ENCODE results near the gene CHMP3.

The CHMP3 gene

GRCh38 chr2:86471637-86472036, 91.6 kb downstream of the CHMP3 start:
- Mint-ChIP-seq H3K27ac (ENCODE audit: low read depth) (no peak overlapping the region), H3K27me3 (no peaks in the 10 kb centered on the region), H3K9me3 (no peaks in the 10 kb centered on the region), H3K4me3 (no peak overlapping the region), H3K36me3 (ENCODE audit: insufficient read depth) (peaks cover 77% of the 10 kb centered on the region), H3K4me1 (peaks cover 41% of the 10 kb centered on the region)
- ATAC-seq (replicated peaks; ENCODE audit: extremely low read depth, poor library complexity, severe bottlenecking) (no peak), DNase-seq (ENCODE audit: low spot score in 2 of 2) (no peak)

DNA sequence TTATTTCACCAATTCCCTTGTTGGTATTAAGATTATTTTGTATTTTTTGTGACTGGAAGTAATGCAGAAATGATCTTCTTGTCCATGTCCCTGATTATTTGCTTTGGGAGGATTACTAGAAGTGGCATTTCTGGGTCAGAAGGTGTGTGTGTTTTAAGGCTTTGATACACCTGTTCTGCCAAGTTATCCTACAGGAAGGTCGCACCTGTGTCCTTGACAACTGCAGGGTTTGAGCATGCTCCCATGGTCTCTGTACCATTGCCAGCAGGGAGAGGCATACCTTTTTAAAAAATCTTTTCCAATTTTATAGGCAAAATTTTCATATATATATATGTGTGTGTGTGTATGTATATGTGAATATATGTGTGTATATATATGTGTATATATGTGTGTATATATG, 92.4 kb downstream of the CHMP3 start:
- Mint-ChIP-seq H3K9me3 (no peaks in the 10 kb centered on the region), H3K36me3 (ENCODE audit: insufficient read depth) (peaks cover 80% of the 10 kb centered on the region), H3K27ac (ENCODE audit: low read depth) (no peak overlapping the region), H3K4me1 (peaks cover 36% of the 10 kb centered on the region), H3K27me3 (no peaks in the 10 kb centered on the region), H3K4me3 (no peak overlapping the region)
- no peak for DNase-seq (ENCODE audit: low spot score in 2 of 2)
- no peak for ATAC-seq (replicated peaks; ENCODE audit: extremely low read depth, poor library complexity, severe bottlenecking)

GRCh38 chr2:86468162-86469033, 94.8 kb downstream of the CHMP3 start:
- DNase-seq (ENCODE audit: low spot score in 2 of 2): no peak
- H3K4me3 Mint-ChIP-seq: no peak overlapping the region
- peak overlapping the region; percentile 58 for H3K27ac Mint-ChIP-seq (ENCODE audit: low read depth)

GRCh38 chr2:86466306-86466705, 96.9 kb downstream of the CHMP3 start:
- Mint-ChIP-seq H3K4me3 (no peak overlapping the region), H3K36me3 (ENCODE audit: insufficient read depth) (peaks cover 68% of the 10 kb centered on the region), H3K27ac (ENCODE audit: low read depth) (no peak overlapping the region), H3K4me1 (peaks cover 41% of the 10 kb centered on the region), H3K9me3 (no peaks in the 10 kb centered on the region), H3K27me3 (no peaks in the 10 kb centered on the region)
- DNase-seq (ENCODE audit: low spot score in 2 of 2): no peak
- ATAC-seq (replicated peaks; ENCODE audit: extremely low read depth, poor library complexity, severe bottlenecking): no peak

More at GRCh38 chr2:86468162-86469033, 94.8 kb downstream of the CHMP3 start:
- Mint-ChIP-seq H3K9me3 (no peaks in the 10 kb centered on the region), H3K27me3 (no peaks in the 10 kb centered on the region), H3K4me1 (peaks cover 38% of the 10 kb centered on the region), H3K36me3 (ENCODE audit: insufficient read depth) (peaks cover 78% of the 10 kb centered on the region)
- ATAC-seq (replicated peaks; ENCODE audit: extremely low read depth, poor library complexity, severe bottlenecking): no peak

DNA sequence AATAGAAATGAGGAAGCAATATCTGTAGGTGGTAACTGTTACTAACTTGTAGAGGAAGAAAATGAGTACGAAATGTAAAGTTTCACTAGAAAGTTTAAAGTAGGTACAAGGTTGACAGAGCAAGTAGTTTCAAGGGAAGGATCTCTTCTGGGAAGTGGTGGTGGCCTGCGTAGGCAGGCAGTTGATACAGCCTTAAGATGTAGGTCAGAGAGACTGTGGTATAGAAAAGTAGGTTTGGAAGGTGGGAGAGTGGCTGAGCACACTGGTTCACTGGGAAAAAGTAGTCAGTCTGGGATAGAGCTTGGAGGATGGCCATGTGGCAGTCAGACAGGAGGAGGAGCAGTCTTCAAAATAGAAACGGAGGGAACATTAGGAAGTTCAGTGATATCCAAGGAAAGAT, 98.6 kb downstream of the CHMP3 start:
- peaks cover 78% of the 10 kb centered on the region for H3K36me3 Mint-ChIP-seq (ENCODE audit: insufficient read depth)
- no peak overlapping the region for H3K27ac Mint-ChIP-seq (ENCODE audit: low read depth)
- ATAC-seq (replicated peaks; ENCODE audit: extremely low read depth, poor library complexity, severe bottlenecking) (no peak), DNase-seq (ENCODE audit: low spot score in 2 of 2) (no peak)
- peaks cover 42% of the 10 kb centered on the region for H3K4me1 Mint-ChIP-seq
- no peaks in the 10 kb centered on the region for H3K9me3 Mint-ChIP-seq
- no peak overlapping the region for H3K4me3 Mint-ChIP-seq
- H3K27me3 Mint-ChIP-seq: no peaks in the 10 kb centered on the region

DNA sequence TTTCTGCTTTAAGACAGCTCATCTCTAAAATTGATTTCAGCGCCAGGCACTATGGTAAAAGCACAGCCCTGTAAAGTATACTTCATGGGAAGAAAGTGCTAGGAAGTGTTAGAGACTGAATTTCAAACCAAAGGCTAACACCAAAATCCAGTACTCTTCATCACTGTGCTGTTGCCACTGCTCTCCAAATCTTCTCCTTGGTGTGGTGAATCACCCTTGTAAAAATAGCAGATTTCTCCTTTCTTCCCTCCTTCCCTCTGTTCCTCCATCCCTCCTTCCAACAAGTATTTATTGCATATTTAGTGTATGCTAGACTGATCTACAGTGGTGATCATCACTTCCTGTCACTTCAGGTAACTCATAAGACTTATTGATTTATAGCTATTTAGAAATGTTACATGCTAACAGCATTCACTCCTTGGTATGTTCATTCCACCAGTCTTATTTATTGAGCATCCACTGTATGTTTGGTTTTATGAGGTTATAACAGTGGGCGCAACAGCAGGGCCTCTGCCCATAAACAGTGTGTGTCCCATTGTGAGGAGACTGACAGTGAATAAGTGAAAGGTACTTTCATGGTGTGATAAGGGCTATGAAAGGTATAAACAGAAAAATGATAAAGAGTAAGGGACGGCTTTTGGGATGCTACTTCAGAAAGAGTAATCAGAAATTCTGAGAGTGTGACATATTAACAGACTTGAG, 102.0 kb downstream of the CHMP3 start:
- H3K36me3 Mint-ChIP-seq (ENCODE audit: insufficient read depth): peaks cover 71% of the 10 kb centered on the region
- H3K27me3 Mint-ChIP-seq: no peaks in the 10 kb centered on the region
- peaks cover 34% of the 10 kb centered on the region for H3K4me1 Mint-ChIP-seq
- peak overlapping the region; percentile 47 for H3K27ac Mint-ChIP-seq (ENCODE audit: low read depth)
- ATAC-seq (replicated peaks; ENCODE audit: extremely low read depth, poor library complexity, severe bottlenecking): no peak
- no peaks in the 10 kb centered on the region for H3K9me3 Mint-ChIP-seq
- H3K4me3 Mint-ChIP-seq: no peak overlapping the region
- no peak for DNase-seq (ENCODE audit: low spot score in 2 of 2)

DNA sequence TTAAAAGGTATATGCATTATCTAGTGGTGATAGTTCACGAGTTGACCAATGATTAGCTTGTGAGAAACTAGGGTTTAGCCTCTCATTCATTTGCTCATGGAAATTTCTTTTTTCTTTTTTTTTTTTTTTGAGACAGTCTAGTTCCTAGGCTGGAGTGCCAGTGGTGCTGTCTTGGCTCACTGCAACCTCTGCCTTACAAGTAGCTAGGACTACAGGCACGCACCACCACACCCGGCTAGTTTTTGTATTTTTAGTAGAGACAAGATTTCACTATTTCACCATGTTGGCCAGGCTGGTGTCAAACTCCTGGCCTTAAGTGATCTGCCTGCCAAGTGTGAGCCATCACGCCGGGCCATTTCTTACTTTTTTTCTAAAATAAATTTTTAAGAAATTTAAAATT, 108.1 kb downstream of the CHMP3 start:
- Mint-ChIP-seq H3K9me3 (no peaks in the 10 kb centered on the region), H3K4me1 (peaks cover 24% of the 10 kb centered on the region), H3K36me3 (ENCODE audit: insufficient read depth) (peaks cover 77% of the 10 kb centered on the region), H3K27me3 (no peaks in the 10 kb centered on the region), H3K4me3 (no peak overlapping the region), H3K27ac (ENCODE audit: low read depth) (no peak overlapping the region)
- ATAC-seq (replicated peaks; ENCODE audit: extremely low read depth, poor library complexity, severe bottlenecking): no peak
- DNase-seq (ENCODE audit: low spot score in 2 of 2): no peak

DNA sequence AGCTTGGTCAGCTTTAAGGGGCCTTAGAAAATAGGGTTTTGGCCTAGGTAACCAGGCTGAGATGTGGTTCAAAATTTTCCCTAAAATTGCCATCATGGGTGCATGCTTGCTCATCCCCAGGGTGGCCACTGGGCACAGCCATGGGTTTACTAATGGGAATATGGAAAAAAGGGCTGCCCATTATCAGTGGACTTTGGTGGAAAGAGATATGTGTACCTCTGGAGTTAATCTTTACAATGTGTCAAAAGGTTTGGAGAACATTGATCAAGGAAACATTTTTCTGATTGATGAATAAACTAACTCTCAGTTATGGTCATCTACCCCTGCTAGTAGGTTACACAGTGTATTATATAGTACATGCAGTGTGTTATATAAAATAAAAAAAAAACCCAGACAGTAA, 109.0 kb downstream of the CHMP3 start:
- Mint-ChIP-seq H3K4me3 (no peak overlapping the region), H3K4me1 (peaks cover 29% of the 10 kb centered on the region), H3K27ac (ENCODE audit: low read depth) (no peak overlapping the region), H3K36me3 (ENCODE audit: insufficient read depth) (peaks cover 76% of the 10 kb centered on the region), H3K27me3 (no peaks in the 10 kb centered on the region), H3K9me3 (no peaks in the 10 kb centered on the region)
- DNase-seq (ENCODE audit: low spot score in 2 of 2): no peak
- ATAC-seq (replicated peaks; ENCODE audit: extremely low read depth, poor library complexity, severe bottlenecking): no peak

DNA sequence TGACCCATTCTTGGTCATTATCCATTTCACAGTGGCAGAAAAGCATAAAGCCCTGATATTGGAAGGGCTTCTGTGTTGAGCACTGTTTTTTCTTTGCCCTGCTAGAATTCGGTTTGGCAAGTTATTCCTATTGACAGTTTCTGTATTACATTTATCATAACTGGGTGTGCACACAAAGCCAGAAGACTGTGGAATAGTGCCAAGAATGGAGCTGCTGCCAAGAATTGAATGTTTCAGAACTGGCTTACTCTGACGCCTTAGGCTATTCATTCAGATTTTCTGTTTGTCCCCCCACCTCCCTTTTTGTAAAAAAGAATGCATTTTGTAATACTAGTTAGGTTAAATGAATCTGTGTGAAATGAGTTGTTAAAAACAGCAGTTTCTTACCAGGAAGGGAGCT, 109.4 kb downstream of the CHMP3 start:
- Mint-ChIP-seq H3K9me3 (no peaks in the 10 kb centered on the region), H3K36me3 (ENCODE audit: insufficient read depth) (peaks cover 79% of the 10 kb centered on the region), H3K4me3 (no peak overlapping the region), H3K27ac (ENCODE audit: low read depth) (no peak overlapping the region), H3K27me3 (no peaks in the 10 kb centered on the region), H3K4me1 (peaks cover 29% of the 10 kb centered on the region)
- ATAC-seq (replicated peaks; ENCODE audit: extremely low read depth, poor library complexity, severe bottlenecking): no peak
- no peak for DNase-seq (ENCODE audit: low spot score in 2 of 2)

Measured in central memory CD8-positive, alpha-beta T cell (primary cell).